T-helper 2 cell (primary cell): ENCODE results near the gene PET117.
"Not testable (repeated sequence)": the region's sequence is repeated elsewhere in the genome, so short reads cannot be mapped to it uniquely, and the experiment has no call there.

Experiments
- DNase-seq, 5 experiments: peaks; one replicate each; pipeline versions ENCODE4 v3.0.0 to v3.0.0-alpha.2; 2012 to 2022

PET117 gene

DNA sequence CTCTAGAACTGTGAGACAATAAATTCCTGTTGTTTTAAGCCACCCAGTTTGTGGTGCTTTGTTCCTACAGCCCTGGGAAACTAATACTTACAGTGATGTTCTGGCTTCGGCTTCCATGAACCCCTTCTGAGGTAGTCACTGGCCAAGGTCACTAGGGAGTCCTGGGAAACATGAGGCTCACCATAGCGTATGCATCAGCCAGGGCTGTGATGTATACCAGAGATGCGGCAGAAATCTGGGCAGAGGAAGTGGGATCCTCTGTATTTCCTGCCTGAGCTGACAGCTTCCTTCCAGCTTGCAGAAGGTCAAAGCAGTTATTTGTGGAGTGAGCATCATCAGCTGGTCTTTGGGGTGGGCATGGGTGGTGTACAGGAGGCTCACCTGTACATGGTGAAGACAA, 27.9 kb downstream of the PET117 start:
- peak in 1 of 5 experiments; percentile 5 for DNase-seq

DNA sequence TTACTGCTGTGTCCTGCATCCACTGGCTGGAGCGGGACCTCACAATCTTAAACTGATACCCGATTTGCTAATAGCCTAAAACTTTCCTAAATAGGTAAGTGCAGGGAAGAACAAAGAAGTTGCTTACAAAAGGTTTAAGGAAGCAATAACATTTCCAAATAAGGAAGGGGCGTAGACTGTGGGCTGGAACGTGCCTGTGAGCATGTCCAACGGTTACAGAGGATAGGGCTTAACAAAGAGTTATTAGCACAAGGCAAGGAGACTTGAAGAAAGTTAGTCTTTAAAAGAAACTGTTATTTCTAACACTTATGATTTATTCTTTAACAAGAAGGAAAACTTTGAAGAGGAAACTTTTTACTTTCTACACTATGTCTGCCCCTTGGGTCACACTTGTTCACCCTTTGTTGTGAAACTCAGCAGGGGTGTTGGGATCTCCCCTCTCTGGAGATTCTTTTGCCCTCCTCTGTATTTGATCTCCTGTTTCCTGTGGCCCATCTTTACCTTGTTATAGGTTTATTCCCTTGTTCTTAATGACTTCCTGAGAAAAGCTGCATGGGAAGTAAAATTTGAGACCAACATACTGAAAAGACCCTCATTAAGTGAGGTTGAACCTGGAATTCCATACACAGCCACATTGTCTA, 28.7 kb downstream of the PET117 start:
- DNase-seq, result no peak

DNA sequence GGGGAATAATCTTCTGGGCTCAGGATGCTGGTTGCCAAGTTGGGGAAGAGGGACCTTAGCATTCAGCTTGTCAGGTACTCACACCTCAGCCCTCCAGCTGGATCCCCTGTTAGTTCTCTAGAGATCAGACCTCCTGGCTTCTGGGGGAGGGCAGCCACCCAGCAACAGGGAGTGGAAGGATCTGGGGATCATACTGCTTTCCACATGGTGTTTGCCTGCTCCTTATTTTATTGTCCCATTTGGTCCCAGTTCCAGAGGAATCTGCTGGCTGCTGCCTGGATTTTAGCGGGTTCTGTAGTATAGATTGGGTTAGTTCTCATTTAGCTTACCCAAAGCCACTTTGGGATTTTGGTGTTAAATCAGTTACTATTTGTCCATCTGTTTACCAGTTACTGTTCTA, 29.3 kb downstream of the PET117 start:
- no peak for DNase-seq

DNA sequence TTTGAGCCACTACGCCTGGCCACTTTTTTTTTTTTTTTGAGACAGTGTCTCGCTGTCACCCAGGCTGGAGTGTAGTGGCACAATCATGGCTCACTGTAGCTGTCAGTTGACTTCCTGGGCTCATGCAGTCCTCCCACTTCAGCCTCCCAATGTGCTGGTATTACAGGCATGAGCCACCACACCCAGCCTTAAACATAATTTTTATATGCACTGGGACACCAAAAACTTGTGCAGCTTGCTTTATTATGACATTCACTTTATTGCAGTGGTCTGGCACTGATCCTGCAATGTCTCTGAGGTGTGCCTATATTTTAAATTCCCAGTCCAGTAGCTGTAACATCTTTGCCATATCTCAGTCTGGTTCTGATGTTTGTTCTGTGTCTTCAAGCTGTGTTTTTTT, 34.7 kb downstream of the PET117 start:
- DNase-seq, result no peak

DNA sequence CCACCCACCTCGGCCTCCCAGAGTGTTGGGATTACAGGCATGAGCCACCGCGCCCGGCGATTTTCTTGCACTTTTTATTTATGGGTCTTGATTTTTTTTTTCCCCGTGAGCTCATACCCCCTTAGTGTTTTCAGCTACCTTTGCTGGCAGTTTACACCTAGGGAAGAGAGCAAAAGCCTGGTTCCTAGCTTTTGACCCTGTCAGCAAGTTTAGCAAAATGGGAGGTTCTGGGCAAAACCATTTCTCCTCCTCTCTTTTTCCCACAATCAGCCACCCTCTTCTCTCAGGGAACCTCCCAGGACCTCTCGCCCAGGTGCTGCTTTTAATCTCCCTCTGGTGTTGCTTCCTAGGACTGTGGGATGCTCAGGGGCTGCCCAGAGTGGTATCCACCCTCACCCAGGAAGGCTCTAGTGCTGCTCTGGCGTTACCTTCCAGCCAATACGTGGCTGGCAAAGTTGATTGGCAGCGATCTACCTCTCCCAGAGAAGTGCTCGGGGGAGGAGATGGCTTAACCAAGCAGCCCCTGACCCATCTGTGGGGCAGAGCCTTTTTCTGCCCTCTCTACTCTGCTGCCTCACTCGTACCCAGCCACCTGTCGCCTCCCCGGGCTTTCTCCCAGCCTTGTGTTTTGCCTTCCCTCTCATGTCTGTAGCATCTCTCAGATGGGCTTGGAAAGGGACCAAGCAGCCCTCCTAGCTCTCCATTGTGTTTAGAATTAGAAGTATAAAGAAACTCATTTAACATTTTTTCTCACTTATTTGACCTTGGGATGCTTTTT, 37.4 kb downstream of the PET117 start:
- DNase-seq, result no peak

DNA sequence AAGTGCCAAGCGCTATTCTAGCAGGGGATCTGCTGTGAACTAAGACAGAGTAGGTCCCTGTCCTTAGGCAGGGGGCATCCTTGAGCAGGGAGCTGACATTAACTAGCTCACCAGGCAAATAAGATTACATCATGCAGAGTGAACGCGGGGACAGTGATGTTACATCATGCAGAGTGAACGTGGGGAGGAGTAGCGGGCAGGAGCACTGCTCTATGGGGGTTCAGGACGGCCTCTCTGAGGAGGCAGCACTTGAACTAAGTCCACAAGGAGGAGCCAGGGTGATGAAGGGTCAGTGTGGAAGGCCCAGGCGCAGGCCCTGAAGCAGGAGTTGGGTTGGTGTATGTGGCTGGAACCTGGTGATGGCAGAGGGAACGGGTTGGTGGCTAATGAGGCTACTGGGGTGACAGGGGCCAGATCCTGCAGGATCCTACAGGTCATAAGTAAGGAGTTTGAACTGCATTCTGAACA, 38.7 kb downstream of the PET117 start:
- no peak for DNase-seq

DNA sequence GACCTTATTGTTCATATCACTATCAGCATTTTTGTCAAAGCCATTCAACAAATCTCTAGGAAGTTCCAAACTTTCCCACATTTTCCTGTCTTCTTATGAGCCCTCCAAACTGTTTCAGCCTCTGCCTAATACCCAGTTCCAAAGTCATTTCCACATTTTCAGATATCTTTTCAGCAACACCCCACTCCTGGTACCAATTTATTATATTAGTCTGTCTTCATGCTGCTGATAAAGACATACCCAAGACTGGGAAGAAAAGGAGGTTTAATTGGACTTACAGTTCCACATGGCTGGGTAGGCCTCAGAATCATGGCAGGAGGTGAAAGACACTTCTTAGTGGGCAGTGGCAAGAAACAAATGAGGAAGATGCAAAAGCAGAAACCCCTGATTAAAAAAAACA, 42.7 kb downstream of the PET117 start:
- not testable (repeated sequence) for DNase-seq

DNA sequence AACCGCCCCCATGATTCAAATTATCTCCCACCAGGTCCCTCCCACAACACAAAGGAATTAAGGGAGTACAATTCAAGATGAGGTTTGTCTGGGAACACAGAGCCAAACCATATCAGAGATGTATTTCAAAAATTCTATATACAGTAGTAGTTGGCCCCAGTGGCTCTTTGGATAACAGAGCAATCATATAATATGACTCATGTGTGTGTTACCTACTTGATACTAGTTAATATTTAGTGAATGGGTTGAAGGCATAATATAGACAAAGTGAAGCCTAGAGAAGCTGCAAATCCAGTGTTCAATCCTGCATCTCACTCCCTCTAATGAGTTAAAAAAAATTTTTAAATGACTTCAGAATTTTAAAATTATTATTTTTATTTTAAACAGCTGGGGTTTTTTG, 43.2 kb downstream of the PET117 start:
- no peak for DNase-seq

DNA sequence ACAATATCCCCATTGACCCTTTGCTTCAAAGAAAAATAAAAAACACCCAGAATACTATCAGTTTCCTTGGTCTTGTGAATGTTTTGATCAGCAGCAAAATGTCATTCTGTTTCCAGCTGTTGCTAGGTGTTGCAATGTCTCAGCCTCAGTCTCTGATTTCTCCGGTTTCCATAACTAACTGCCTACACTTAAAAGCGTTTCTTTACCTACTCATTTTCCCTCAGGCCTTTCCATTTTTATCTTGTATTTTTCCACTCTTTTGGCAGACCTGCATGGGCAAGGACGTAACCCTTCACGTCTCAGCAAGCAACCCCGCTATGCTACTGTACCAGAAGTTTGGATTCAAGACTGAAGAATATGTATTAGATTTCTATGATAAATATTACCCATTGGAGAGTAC, 49.4 kb downstream of the PET117 start:
- no peak for DNase-seq

DNA sequence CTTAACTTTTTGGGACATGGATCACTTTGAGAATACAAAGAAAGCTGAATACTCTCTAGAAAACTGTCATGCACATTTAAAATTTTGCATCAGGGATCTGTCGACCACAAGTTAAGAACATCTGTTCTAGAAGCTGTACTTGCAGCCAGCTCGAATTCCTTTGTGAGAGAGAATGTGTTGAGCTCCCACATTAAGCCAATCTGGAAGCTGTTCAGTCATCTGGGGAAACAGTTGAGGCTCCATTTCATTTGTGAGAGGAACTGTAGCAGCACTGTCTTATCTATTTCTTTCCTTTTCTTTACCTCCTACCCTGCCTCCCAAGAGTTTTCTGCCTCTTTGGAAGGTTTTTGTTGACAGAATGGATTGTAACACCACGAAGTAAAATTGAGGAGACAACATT, 50.8 kb downstream of the PET117 start:
- DNase-seq, result no peak

DNA sequence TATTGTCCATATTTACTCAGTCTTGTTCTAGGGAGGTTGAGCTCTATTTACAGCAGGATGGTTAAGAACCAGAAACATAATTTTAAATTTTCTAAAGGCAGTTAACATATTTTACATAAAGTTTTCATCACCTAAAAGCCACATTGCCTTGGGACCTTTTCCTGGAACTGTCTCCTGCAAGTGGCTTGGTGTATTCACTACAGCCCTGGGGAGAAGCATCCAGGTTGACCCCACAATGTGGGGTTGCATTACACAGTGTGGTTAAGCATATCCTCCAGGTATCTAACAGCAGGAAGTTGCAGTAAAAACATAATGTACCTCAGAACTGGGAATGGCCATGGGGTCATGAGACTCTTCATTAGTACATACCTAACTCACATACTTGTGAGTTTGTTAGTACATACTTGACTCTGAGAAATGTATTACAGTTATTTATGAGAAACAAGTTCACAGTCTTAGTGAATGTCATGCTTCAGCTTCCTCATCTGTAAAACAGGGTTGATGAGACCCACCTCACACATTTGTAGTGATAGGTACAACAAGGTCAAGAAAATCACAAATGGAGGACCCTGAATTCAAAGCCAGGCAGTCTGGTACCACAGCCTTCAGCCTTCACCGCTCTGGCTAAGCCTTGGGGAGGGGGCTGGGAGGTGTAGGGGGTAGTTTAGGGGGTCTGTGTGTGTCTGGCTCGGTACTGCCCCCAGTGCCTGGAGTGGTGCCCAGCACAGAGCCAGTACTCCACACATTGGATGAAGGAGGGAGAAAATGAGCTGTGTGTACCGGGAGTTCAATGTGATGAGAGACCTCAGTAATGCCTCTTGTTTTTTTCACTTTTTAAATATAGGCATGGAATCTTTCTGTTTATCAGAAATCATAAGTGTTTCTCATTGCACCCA, 52.9 kb downstream of the PET117 start:
- no peak for DNase-seq

DNA sequence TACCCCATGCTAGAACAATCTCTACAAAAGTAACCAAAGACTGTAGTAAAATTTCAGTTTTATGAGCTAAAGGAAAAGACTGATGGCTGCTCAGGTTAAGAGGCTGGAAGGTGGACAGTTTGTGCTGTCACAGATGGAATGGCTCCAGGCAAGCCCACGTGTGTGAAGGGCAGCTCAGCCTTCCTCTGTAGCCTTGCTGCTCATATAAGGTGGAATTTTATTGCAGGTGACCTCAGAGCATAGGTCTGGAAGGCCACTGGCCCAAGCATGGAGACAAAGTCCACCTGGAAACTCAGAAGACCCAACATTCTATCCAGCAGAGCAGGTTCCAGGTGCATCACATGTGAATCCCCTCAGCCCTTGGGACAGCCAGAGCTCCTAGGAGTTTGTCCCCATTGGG, 53.6 kb downstream of the PET117 start:
- no peak for DNase-seq
